KOPT-K1 (cell line): ENCODE results near the gene CPSF4L.

Source experiments
- H3K27ac ChIP-seq: fragments of 200-600 bp; sonication (generic); 2 replicates; pipeline ENCODE4 v1.5.1; 2016; ENCODE audit warnings: antibody characterized with exemption, mild to moderate bottlenecking, low read depth, low read length; ENCODE audit not compliant: poor library complexity, severe bottlenecking
- H3K36me3 ChIP-seq: fragments of 200-600 bp; sonication (generic); 2 replicates; pipeline ENCODE4 v1.5.1; 2017; ENCODE audit warnings: antibody characterized with exemption, mild to moderate bottlenecking, low read length, moderate library complexity; ENCODE audit not compliant: insufficient read depth
- H3K9me3 ChIP-seq: fragments of 200-600 bp; sonication (generic); 2 replicates; pipeline ENCODE4 v1.5.1; 2017; ENCODE audit warnings: antibody characterized with exemption, low read length, mild to moderate bottlenecking; ENCODE audit not compliant: insufficient read depth, poor library complexity, severe bottlenecking

CPSF4L gene

DNA sequence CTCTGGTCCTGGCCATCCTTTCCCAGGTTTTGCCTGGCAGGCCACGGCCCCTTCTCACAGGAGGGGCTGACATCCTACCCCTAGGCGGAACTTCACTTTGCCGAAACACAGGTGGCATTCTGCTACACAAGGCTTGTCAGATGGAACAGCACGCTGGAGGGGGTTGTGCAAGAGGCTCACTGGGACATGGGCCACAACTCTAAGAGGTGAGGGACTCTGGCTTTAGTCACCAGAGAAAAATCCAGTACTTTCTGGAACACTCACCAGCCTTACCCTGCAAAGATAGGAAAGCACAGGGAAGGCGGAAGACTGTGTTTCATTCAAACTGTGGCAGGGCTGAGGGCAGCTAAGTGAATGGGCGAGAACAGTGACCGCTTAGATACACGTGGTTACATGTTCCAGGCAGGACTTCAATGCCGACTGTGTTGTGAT is 31.8 kb upstream of the CPSF4L start:
- H3K27ac ChIP-seq: no peak overlapping the region
- no peaks in the 10 kb centered on the region for H3K9me3 ChIP-seq
- H3K36me3 ChIP-seq: no peaks in the 10 kb centered on the region

DNA sequence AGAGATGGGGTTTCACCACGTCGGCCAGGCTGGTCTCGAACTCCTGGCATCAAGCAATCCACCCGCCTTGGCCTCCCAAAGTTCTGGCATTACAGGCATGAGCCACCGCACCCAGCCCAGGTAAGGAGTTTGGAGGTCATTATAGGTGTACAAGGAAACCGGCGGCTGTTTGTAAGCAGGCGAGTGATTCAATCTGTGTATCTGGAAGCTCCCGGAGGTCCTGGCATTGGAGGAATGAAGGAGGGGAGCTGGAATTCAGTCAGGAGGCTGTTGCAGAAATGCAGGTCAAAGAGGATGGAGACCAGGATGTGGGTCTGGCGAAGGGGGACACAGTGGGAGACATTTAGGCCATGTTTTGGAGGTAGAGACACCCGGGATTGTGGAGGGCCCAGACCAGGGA is 31.4 kb upstream of the CPSF4L start:
- Histone ChIP-seq H3K9me3 (no peaks in the 10 kb centered on the region), H3K27ac (no peak overlapping the region)

DNA sequence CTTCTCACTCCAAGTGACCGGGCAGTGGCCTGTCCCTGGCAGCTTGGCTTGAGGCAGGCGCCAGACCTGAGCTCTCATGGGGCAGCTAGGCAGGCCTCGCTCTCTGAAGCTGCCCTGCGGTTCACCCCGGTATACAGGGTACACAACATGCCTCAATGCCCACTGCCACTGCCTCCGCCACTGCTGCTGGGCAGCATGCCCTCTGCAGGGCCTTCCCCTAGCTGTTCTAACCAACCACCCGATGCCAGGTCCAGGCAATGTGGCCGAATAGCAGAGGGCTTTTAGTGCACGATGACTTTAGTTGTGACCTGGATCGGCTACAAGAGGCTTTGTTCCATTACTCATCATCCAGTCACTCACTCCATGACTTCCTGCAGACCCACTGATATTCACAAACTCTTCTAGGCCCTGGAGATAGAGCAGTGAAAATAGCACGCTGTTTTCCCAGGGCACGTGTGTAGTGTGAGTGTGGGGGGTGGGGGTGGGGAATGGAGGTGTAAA is 30.4 kb upstream of the CPSF4L start:
- H3K9me3 ChIP-seq: no peaks in the 10 kb centered on the region
- H3K36me3 ChIP-seq: no peaks in the 10 kb centered on the region
- H3K27ac ChIP-seq: no peak overlapping the region

More for the DNA sequence above, 31.4 kb upstream of the CPSF4L start:
- no peaks in the 10 kb centered on the region for H3K36me3 ChIP-seq

DNA sequence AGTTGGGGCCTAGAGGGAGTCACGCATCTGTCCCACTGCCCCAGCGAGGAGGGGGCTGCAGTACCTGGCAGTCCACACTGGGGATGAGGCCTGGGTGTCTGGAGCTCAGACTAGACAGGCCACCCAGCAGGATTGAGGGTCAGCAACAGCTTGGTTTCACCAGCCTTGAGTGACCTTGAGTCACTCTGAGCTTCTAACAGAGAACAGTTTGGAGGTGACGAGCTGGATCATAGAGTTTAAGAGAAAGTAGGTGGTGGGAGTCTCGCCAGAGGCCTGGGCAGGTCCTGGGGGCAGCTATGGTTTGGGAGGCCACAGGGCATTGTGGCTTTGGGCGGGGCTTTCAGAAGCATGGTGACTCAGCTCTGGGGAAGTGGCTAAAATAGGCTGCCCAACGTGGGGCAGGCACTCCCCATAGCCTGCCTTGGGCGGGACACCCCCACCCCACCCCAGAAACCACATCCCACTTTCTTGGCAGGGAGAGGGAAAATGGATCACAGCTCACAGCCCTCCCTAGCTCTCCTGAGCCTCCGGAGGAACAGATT is 29.7 kb upstream of the CPSF4L start:
- H3K27ac ChIP-seq: no peak overlapping the region
- no peaks in the 10 kb centered on the region for H3K9me3 ChIP-seq
- H3K36me3 ChIP-seq: no peaks in the 10 kb centered on the region

DNA sequence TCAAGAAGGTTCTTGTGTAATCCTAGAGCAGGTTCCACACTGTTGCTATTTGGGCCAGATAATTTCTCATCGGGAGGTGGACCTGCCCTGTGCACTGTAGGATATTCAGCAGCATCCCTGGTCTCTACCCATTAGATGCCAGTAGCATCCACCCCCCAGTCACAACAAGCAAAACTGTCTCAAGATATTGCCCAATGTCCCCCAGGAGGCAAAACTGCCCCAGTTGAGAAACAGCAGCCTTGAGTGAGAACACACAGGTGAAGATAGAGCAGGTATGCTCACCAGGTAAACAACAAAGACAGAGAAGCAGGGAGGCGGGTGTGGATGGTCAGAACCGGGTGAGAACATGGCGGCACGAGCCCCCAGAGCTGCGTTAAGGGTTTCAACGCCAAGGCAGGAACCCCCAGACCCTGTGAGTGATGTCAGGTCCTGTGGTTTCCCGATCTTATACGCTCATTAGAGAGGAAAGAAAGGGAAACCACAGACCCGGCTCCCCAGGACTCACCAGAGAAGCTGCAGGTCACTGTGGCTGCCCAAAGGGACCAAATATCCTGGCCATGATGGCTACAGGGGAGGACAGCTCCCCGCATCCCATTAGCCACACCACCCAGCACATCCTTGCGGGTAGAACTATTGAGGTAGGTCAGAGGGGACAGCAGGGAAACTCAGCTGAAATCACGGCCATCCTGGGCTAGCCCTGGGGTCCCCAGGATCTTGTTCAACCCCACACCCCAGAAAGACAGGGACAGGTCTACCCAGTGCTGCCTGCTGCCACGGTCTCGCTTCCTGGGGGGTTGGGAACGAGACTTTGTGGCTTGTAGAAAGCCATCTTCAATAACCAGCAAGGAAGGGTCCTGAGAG is 28.9 kb upstream of the CPSF4L start:
- Histone ChIP-seq H3K27ac (no peak overlapping the region), H3K36me3 (no peaks in the 10 kb centered on the region), H3K9me3 (no peaks in the 10 kb centered on the region)

DNA sequence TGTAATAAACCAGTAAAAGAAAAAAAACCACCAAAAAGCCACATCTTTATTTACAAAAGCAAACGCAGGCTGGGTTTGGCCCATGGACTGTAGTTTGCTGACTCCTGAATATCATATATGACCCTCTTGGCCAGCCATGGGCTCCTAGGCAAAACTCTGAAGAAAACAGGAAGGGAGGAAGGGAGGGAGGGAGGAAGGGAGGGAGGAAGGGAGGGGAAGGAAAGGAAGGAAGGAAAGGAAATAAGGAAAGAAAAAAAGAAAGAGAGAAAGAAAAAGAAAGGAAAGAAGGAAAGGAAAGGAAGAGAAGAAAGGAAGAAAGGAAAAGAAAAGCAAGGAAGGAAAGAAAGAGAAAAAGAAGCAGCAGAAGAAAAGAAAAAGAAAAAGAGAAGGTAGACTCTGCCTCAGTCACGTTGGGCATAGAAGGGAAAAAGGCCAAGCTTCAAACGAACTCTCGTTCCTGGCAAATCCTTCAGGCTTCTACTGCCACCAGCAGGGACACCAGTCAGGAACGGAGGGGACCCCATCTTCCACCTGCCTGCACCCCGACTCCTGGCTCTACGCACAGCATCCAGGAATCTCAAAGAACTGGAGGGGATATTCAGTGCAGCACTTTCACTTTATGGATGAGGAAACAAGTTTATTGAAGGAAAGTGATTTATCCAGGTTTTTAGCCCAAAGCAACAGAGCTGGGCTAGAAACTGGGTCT is 28.0 kb upstream of the CPSF4L start:
- H3K27ac ChIP-seq: no peak overlapping the region
- H3K9me3 ChIP-seq: no peaks in the 10 kb centered on the region
- H3K36me3 ChIP-seq: no peaks in the 10 kb centered on the region

DNA sequence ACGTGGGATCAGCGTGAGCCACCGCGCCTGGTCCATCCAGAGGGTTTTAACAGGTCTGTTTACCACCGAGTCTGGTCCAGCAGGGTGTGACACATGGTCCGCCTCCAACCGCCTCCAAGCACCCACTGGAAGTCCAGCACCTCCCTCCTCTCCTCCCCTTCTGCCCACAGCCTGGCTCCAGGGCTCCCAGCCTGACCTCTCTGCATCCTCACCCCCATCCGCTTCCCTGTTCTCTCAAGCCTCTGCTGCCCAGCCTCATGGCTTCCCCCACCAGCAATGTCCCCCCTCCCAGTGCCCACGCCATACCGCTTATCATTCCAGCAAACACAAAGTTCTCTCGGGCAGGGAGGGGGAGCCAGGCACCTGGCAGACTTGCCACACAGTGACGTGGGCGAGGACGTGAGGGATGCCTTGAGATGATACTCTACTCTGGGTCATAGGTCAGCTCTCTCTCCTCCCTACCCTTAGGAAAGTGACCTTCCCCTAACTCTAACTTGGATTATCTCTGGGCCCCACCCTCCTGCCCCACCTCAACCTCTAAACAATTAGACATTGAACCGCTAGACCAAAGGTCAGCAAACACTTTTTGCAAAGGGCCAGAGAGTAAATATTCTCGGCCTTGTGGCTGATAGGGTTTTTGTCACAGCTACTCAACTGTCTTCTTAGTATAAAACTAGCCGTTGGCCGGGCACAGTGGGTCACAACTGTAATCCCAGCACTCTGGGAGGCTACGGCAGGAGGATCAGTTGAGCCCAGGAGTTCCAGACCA is 27.0 kb upstream of the CPSF4L start:
- Histone ChIP-seq H3K36me3 (no peaks in the 10 kb centered on the region), H3K27ac (no peak overlapping the region), H3K9me3 (no peaks in the 10 kb centered on the region)

DNA sequence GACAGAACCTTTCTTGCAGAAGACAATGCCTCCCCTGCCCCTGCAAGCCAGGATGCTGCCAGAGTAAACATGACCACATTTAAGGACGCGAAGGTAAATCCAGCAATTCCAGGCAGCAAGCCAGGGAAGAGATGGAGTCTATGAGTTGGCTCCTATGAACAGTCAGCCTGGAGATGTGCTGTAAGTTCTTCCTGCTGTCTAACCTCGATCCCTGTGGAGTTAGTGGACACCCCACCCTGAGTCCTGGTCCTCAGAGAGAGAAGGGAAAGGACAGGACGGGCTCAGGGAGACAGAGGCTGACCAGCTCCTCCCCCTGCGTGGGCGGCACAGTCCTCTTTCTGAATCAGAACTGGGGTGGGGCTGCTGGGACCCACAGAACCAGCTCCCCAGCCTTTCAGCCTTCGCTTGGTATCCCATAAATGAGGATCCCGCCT is 25.2 kb upstream of the CPSF4L start:
- no peaks in the 10 kb centered on the region for H3K36me3 ChIP-seq
- no peak overlapping the region for H3K27ac ChIP-seq

DNA sequence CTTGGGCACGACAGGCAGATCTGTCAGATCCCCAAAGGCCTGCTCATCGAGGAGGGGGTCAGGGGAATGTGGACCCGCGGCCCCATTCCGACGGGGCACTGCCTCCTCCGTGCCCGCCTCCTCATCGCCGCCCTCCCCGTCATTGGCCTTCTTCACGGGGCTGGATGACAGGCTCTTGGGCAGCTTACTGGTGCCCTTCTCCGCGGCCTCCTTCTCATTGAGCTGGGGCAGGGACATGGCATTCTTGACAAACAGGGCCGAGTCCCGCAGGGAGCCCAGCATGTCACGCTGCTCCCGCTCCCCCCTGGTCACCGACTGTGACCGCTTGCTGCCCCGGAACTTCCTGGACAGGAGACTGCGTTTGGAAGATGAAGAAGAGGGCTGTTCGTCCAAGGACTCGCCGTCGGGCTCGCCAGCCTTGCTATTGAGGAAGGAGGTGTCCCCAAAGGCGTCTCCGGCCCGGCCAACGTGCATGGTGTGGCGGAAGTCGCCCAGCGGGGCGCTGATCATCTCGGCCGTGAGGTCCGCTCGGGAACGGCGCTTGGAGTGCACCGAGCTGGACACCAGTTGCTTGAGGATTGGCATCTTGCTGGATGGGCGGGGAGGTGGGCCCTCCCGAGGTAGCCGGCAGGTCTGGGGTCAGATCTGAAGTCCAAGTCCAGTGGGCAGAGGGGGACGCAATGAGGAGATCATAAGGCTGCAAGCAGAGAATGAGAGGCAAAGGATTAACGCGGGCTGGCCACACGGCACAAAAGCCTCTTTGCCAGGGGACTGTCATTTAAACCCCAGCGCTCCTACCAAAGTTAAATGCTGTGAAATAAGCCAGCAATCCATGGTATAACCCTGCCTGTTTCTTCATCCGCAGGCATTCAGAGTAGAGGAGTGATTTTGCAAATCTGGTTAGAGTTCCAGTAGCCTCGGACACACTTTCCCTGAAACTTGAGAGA is 24.5 kb upstream of the CPSF4L start:
- Histone ChIP-seq H3K27ac (no peak overlapping the region), H3K36me3 (no peaks in the 10 kb centered on the region), H3K9me3 (no peaks in the 10 kb centered on the region)

More for the DNA sequence above, 25.2 kb upstream of the CPSF4L start:
- H3K9me3 ChIP-seq: no peaks in the 10 kb centered on the region

DNA sequence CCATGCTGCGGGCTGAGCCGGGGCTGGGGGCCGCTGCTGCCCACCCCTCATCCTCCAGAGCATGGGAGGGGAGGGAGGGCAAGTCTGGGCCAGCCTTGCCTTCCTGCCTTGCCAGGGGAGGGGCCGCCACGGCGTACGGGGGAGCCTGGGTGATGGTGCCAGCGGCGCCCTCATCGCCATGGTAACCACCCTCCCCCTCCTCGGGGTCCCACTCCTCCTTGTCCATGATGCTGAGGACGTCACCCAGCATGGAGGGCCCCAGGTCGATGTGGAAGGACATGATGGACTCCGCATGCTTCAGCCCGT is 23.9 kb upstream of the CPSF4L start:
- H3K36me3 ChIP-seq: no peaks in the 10 kb centered on the region

DNA sequence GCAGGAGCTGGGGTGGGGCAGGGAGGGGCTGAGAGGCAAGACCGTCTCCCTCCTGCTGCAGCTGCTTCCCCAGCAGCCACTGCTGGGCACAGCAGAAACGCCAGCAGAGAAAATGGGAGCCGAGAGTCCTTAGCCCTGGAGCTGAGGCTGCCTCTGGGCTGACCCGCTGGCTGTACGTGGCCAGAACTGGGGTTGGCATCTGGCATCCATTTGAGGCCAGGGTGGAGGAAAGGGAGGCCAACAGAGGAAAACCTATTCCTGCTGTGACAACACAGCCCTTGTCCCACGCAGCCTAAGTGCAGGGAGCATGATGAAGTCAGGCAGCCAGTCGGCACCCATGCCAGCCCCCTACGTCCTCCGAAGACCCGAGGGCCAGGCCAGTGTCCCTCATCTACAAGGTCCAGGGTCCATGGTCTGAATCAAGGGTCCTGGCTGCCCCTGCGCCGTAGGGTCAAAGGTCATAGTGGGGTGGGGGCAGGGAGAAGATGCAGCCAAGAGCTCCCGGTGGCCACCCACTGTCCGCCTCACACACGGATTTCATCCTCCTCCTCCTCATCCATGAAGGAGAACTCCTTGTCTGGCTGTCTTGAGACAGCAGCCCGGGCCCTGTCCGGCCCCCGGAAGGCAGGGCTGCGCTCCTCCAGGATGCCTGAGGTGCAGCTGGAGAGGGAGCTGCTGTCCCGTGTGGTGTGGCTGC is 23.4 kb upstream of the CPSF4L start:
- Histone ChIP-seq H3K36me3 (no peaks in the 10 kb centered on the region), H3K27ac (no peak overlapping the region), H3K9me3 (no peaks in the 10 kb centered on the region)

More for the DNA sequence above, 23.9 kb upstream of the CPSF4L start:
- Histone ChIP-seq H3K27ac (no peak overlapping the region), H3K9me3 (no peaks in the 10 kb centered on the region)

DNA sequence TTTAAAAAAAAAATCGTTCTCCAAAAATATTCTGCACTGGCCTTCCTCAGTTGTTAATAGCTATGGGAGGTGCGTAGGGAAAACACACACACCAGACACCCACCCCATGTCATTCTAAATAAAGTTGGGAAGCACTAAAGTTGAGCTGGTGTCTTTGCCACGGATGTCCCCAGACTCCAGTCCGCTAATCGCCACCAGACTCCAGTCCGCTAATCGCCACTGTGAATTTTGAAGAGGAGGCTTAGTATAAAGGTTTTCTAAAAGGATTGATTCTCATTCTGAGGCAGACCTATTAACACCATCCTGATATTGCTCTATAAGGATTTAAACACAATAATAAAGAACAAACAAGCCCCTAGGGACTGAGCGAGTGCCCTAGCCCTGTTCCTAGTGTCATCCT is 22.7 kb upstream of the CPSF4L start:
- H3K9me3 ChIP-seq: no peaks in the 10 kb centered on the region
- H3K27ac ChIP-seq: no peak overlapping the region
- H3K36me3 ChIP-seq: no peaks in the 10 kb centered on the region

DNA sequence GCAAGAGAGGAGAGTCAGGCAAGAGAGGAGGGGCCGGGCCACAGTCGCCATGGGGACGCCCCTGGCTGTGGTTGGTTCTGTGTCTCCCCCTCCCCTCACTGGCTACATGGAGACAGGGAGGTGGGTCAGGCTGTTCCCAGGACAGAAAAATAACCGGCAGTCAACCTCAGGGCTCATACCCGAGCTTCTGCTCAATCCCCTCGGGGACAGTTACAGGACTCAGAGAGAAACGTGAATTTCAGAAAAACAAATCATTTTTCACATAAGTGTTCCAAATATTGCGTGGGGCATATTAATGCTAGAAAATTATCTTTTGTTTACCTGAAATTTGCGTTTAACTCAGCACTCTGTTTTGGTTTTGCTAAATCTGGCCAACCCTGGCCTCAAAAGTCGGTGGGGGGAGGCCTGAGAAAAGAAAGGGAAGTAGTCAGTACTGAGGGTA is 22.2 kb upstream of the CPSF4L start:
- H3K27ac ChIP-seq: no peak overlapping the region
- H3K9me3 ChIP-seq: no peaks in the 10 kb centered on the region
- no peaks in the 10 kb centered on the region for H3K36me3 ChIP-seq
